Measurements from ENCODE around the gene TMEM201.

Gene TMEM201

DNA sequence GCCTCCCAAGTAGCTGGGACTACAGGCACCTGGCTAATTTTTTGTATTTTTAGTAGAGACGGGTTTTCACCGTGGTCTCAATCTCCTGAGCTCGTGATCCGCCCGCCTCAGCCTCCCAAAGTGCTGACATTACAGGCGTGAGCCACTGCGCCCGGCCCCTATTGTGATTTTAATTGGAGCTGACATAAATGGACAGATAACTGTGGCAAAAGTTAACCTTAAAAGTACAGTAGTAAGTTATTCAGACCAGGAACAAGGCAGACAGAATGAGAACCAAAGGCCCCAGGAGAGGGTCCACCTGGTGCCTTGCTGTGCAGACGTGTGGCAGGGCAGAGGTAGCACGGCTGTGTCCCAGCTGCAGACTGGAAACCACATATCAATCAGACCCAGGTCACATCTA, 11.0 kb downstream of the TMEM201 start:
- WGBS = 96% methylated on average over 10 of the region's 10 CpGs
- H3K4me3 ChIP-seq (ENCODE audit: insufficient read depth in 1 of 2, low read depth in 1 of 2, low read length in 2 of 2) = no peak overlapping the region
- H3K79me1 ChIP-seq (replicated peaks; ENCODE audit: low read length, poor library complexity, severe bottlenecking) = peaks cover 23% of the 10 kb centered on the region
- no peak overlapping the region for H3K14ac ChIP-seq (ENCODE audit: low read length in 2 of 2)
- H3K9me3 ChIP-seq (ENCODE audit: control insufficient read depth, low read length) = no peaks in the 10 kb centered on the region
- H2AK5ac ChIP-seq (ENCODE audit: low read length, severe bottlenecking) = no peak overlapping the region
- H3K4me1 ChIP-seq (ENCODE audit: control insufficient read depth, insufficient read depth, low read depth, low read length) = peaks cover 2% of the 10 kb centered on the region
- no peak for DNase-seq
- H2AFZ ChIP-seq (ENCODE audit: low read depth, low read length) = no peak overlapping the region
- H3K4me2 ChIP-seq (ENCODE audit: low read length, poor library complexity, severe bottlenecking) = no peak overlapping the region
- H3K36me3 ChIP-seq (ENCODE audit: control insufficient read depth in 1 of 2, insufficient read depth in 2 of 2, low read depth in 1 of 2, low read length in 2 of 2) = peaks cover 56 to 77% of the 10 kb centered on the region in 2 experiments
- no peak overlapping the region for H4K8ac ChIP-seq (ENCODE audit: low read length)
- no peak overlapping the region for H3K4ac ChIP-seq (ENCODE audit: low read depth in 1 of 2, low read length in 2 of 2)
- no peak overlapping the region for H2BK120ac ChIP-seq (ENCODE audit: low read depth, low read length)
- no peak overlapping the region for H2BK5ac ChIP-seq (ENCODE audit: low read depth, low read length, poor library complexity, severe bottlenecking)
- no peak overlapping the region for H3K9ac ChIP-seq (ENCODE audit: low read length)
- H3K18ac ChIP-seq (ENCODE audit: low read depth in 1 of 2, low read length in 2 of 2) = no peak overlapping the region
- H2BK15ac ChIP-seq (ENCODE audit: low read depth, poor library complexity, severe bottlenecking) = no peak overlapping the region
- H2BK12ac ChIP-seq (ENCODE audit: low read length in 2 of 2) = no peak overlapping the region
- H3K27ac ChIP-seq (ENCODE audit: low read length, poor library complexity, severe bottlenecking) = no peak overlapping the region
- H3K23ac ChIP-seq (ENCODE audit: low read length in 2 of 2) = no peak overlapping the region
- no peak overlapping the region for H4K91ac ChIP-seq (ENCODE audit: low read length)
- H3K27me3 ChIP-seq (ENCODE audit: control insufficient read depth in 1 of 2, insufficient read depth in 1 of 2, low read length in 2 of 2) = no peaks in the 10 kb centered on the region

DNA sequence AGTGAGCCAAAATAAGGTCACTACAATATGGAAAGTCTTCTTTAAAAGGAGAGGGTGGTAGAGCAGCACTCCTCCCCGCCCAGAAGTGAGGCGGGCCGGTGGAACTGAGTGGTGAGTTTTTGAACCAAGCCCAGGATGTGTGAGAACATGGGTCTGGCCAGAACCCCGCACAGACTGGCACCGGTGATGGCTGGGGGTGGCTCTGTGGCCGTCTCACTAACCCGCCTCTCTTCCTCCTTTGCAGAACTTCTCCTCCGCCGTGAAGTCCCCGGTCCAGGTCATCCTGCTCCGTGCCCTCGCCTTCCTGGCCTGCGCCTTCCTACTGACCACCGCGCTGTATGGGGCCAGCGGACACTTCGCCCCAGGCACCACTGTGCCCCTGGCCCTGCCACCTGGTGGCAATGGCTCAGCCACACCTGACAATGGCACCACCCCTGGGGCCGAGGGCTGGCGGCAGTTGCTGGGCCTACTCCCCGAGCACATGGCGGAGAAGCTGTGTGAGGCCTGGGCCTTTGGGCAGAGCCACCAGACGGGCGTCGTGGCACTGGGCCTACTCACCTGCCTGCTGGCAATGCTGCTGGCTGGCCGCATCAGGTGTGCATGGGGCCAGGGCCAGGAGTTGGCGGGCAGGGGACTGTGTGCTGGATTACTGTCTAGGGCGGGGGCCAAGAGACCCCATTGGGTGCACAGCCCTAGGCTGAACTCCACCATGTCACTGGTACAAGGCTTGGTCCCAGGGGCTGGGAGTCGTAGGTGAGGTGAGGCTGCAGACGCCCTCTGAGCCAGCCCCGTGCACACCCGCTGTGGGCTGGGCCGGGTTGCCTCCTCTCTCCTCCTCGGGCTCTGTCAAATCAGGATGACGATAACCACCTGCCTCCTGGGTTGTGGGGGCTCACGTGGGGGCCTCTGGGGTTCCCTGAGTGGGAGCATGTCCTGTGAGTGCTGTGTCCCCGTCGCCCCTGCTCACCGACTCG, 12.4 kb downstream of the TMEM201 start:
- Histone ChIP-seq H2BK15ac (ENCODE audit: low read depth, poor library complexity, severe bottlenecking) (no peak overlapping the region), H3K27me3 (ENCODE audit: control insufficient read depth in 1 of 2, insufficient read depth in 1 of 2, low read length in 2 of 2) (no peaks in the 10 kb centered on the region), H3K36me3 (ENCODE audit: control insufficient read depth in 1 of 2, insufficient read depth in 2 of 2, low read depth in 1 of 2, low read length in 2 of 2) (peaks cover 56 to 87% of the 10 kb centered on the region in 2 experiments), H3K79me1 (replicated peaks; ENCODE audit: low read length, poor library complexity, severe bottlenecking) (peaks cover 15% of the 10 kb centered on the region), H3K18ac (ENCODE audit: low read depth in 1 of 2, low read length in 2 of 2) (no peak overlapping the region), H2BK5ac (ENCODE audit: low read depth, low read length, poor library complexity, severe bottlenecking) (no peak overlapping the region), H2AK5ac (ENCODE audit: low read length, severe bottlenecking) (no peak overlapping the region), H3K14ac (ENCODE audit: low read length in 2 of 2) (no peak overlapping the region), H3K4me1 (ENCODE audit: control insufficient read depth, insufficient read depth, low read depth, low read length) (peaks cover 2% of the 10 kb centered on the region), H2BK12ac (ENCODE audit: low read length in 2 of 2) (no peak overlapping the region), H3K27ac (ENCODE audit: low read length, poor library complexity, severe bottlenecking) (no peak overlapping the region), H3K9me3 (ENCODE audit: control insufficient read depth, low read length) (no peaks in the 10 kb centered on the region), H2AFZ (ENCODE audit: low read depth, low read length) (no peak overlapping the region), H3K4me3 (ENCODE audit: insufficient read depth in 1 of 2, low read depth in 1 of 2, low read length in 2 of 2) (peak overlapping the region in 1 of 2 experiments; percentile 8), H2BK120ac (ENCODE audit: low read depth, low read length) (no peak overlapping the region), H3K4me2 (ENCODE audit: low read length, poor library complexity, severe bottlenecking) (no peak overlapping the region), H3K9ac (ENCODE audit: low read length) (no peak overlapping the region), H3K23ac (ENCODE audit: low read length in 2 of 2) (no peak overlapping the region), H4K91ac (ENCODE audit: low read length) (no peak overlapping the region), H3K4ac (ENCODE audit: low read depth in 1 of 2, low read length in 2 of 2) (no peak overlapping the region), H4K8ac (ENCODE audit: low read length) (no peak overlapping the region)
- no peak for DNase-seq
- WGBS = 97% methylated on average over 39 of the region's 39 CpGs

DNA sequence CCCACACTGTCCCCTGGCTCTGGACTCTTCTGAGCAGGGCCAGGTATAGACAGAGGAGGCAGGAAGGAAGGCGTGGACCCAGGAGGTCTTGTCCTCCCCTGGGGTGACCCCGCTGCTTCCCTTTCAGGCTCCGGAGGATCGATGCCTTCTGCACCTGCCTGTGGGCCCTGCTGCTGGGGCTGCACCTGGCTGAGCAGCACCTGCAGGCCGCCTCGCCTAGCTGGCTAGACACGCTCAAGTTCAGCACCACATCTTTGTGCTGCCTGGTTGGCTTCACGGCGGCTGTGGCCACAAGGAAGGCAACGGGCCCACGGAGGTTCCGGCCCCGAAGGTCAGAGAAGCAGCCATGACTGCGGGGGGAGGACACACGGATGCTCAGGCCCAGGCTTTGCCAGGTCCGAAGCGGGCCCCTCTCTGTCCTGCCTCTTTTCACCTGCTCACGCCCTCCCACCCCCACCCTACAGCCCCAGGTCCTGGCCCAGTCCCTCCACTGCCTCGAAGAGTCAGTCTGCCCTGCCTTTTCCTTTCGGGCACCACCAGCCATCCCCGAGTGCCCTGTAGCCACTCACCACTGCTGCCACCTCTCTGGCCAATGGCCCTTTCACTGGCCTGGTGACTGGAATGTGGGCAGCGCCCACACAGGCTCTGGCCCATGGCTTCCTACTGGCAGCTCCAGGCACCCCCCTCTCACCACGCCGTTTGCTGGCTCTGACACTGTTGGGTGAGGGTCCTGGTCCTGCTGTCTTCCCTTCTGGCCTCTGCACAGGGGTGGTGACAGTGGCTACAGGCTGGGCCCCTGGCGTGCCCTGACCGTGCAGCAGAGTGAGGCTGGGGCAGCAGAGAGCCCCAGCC, 13.5 kb downstream of the TMEM201 start:
- Histone ChIP-seq H2AK5ac (ENCODE audit: low read length, severe bottlenecking) (no peak overlapping the region), H3K4me3 (ENCODE audit: insufficient read depth in 1 of 2, low read depth in 1 of 2, low read length in 2 of 2) (no peak overlapping the region), H3K9ac (ENCODE audit: low read length) (no peak overlapping the region), H3K4me1 (ENCODE audit: control insufficient read depth, insufficient read depth, low read depth, low read length) (peaks cover 2% of the 10 kb centered on the region), H3K4me2 (ENCODE audit: low read length, poor library complexity, severe bottlenecking) (no peak overlapping the region), H3K4ac (ENCODE audit: low read depth in 1 of 2, low read length in 2 of 2) (no peak overlapping the region), H2BK12ac (ENCODE audit: low read length in 2 of 2) (no peak overlapping the region), H4K91ac (ENCODE audit: low read length) (no peak overlapping the region), H3K18ac (ENCODE audit: low read depth in 1 of 2, low read length in 2 of 2) (no peak overlapping the region), H3K27me3 (ENCODE audit: control insufficient read depth in 1 of 2, insufficient read depth in 1 of 2, low read length in 2 of 2) (no peaks in the 10 kb centered on the region), H3K23ac (ENCODE audit: low read length in 2 of 2) (no peak overlapping the region), H3K27ac (ENCODE audit: low read length, poor library complexity, severe bottlenecking) (no peak overlapping the region), H2BK5ac (ENCODE audit: low read depth, low read length, poor library complexity, severe bottlenecking) (no peak overlapping the region), H2BK120ac (ENCODE audit: low read depth, low read length) (no peak overlapping the region), H3K9me3 (ENCODE audit: control insufficient read depth, low read length) (no peaks in the 10 kb centered on the region), H3K79me1 (replicated peaks; ENCODE audit: low read length, poor library complexity, severe bottlenecking) (peaks cover 13% of the 10 kb centered on the region), H3K36me3 (ENCODE audit: control insufficient read depth in 1 of 2, insufficient read depth in 2 of 2, low read depth in 1 of 2, low read length in 2 of 2) (peaks cover 50 to 91% of the 10 kb centered on the region in 2 experiments), H2AFZ (ENCODE audit: low read depth, low read length) (no peak overlapping the region), H2BK15ac (ENCODE audit: low read depth, poor library complexity, severe bottlenecking) (no peak overlapping the region), H4K8ac (ENCODE audit: low read length) (no peak overlapping the region), H3K14ac (ENCODE audit: low read length in 2 of 2) (no peak overlapping the region)
- 95% methylated on average over 26 of the region's 26 CpGs for WGBS
- DNase-seq = no peak

DNA sequence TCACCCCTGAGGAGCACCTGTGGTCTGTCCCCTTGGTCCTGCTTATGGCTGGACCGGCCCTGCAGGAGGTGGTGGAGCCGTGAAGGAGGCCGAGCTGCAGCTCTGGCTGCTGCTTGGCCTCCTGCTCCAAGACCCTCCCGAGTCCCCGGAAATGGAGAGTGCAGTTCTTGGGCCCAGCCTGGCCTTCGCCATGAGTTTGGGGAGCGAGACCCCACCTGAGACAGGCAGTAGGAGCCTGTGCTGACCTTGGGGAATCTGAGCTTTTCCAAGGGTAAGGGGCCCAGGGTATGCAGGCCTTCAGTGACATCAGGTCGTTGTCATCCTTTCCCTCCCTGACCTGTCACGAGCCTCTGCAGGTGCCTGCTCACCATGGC, 14.1 kb downstream of the TMEM201 start:
- no peak overlapping the region for H3K4me2 ChIP-seq (ENCODE audit: low read length, poor library complexity, severe bottlenecking)
- H3K23ac ChIP-seq (ENCODE audit: low read length in 2 of 2) = no peak overlapping the region
- peaks cover 47 to 91% of the 10 kb centered on the region in 2 experiments for H3K36me3 ChIP-seq (ENCODE audit: control insufficient read depth in 1 of 2, insufficient read depth in 2 of 2, low read depth in 1 of 2, low read length in 2 of 2)
- H2BK15ac ChIP-seq (ENCODE audit: low read depth, poor library complexity, severe bottlenecking) = no peak overlapping the region
- WGBS = 97% methylated on average over 9 of the region's 9 CpGs
- H2BK120ac ChIP-seq (ENCODE audit: low read depth, low read length) = no peak overlapping the region
- no peak overlapping the region for H3K27ac ChIP-seq (ENCODE audit: low read length, poor library complexity, severe bottlenecking)
- no peak overlapping the region for H2AFZ ChIP-seq (ENCODE audit: low read depth, low read length)
- no peak overlapping the region for H3K18ac ChIP-seq (ENCODE audit: low read depth in 1 of 2, low read length in 2 of 2)
- H2BK5ac ChIP-seq (ENCODE audit: low read depth, low read length, poor library complexity, severe bottlenecking) = no peak overlapping the region
- H3K4me3 ChIP-seq (ENCODE audit: insufficient read depth in 1 of 2, low read depth in 1 of 2, low read length in 2 of 2) = no peak overlapping the region
- peaks cover 9% of the 10 kb centered on the region for H3K79me1 ChIP-seq (replicated peaks; ENCODE audit: low read length, poor library complexity, severe bottlenecking)
- H4K91ac ChIP-seq (ENCODE audit: low read length) = no peak overlapping the region
- H2BK12ac ChIP-seq (ENCODE audit: low read length in 2 of 2) = no peak overlapping the region
- no peak overlapping the region for H2AK5ac ChIP-seq (ENCODE audit: low read length, severe bottlenecking)
- no peaks in the 10 kb centered on the region for H3K27me3 ChIP-seq (ENCODE audit: control insufficient read depth in 1 of 2, insufficient read depth in 1 of 2, low read length in 2 of 2)
- no peaks in the 10 kb centered on the region for H3K9me3 ChIP-seq (ENCODE audit: control insufficient read depth, low read length)
- no peak overlapping the region for H3K9ac ChIP-seq (ENCODE audit: low read length)
- DNase-seq = no peak
- H4K8ac ChIP-seq (ENCODE audit: low read length) = no peak overlapping the region
- H3K14ac ChIP-seq (ENCODE audit: low read length in 2 of 2) = no peak overlapping the region
- H3K4me1 ChIP-seq (ENCODE audit: control insufficient read depth, insufficient read depth, low read depth, low read length) = no peaks in the 10 kb centered on the region
- H3K4ac ChIP-seq (ENCODE audit: low read depth in 1 of 2, low read length in 2 of 2) = no peak overlapping the region
